HepG2 (cell line): ENCODE results near the gene TBXAS1.

Experiments used
- MTA3 ChIP-seq: sonication (generic); formaldehyde crosslinking; IDR thresholded peaks from 2 replicates; pipeline ENCODE4 v1.4.0; 2020; ENCODE audit warnings: missing genetic modification reagents
- POLR2A ChIP-seq, 2 experiments: IDR thresholded peaks; 2 replicates each; pipeline ENCODE4 v1.6.1; 2011; ENCODE audit warnings: low read depth in 2 of 2, low read length in 2 of 2, mild to moderate bottlenecking in 1 of 2, moderate library complexity in 1 of 2; ENCODE audit not compliant: insufficient read depth in 1 of 2
- ZNF274 ChIP-seq: sonication (generic); formaldehyde crosslinking; IDR thresholded peaks from 2 replicates; pipeline ENCODE4 v1.5.1; 2020; ENCODE audit warnings: mild to moderate bottlenecking, missing genetic modification reagents

- TF ChIP-seq POLR2A (IDR thresholded peaks at IDR 0.05; ENCODE audit: insufficient read depth in 1 of 2, low read depth in 2 of 2, low read length in 2 of 2) (no peak), ZNF274 (no peak), MTA3 (CRISPR knock-in tag) (no peak)
Observed at GRCh38 chr7:139896288-139896687, 67.2 kb downstream of the TBXAS1 start.
